Peyer's patch (tissue), 4 donors: Measurements from ENCODE around the gene TULP4.

ENCODE experiments used
- POLR2A ChIP-seq, 2 donors: fragments of 450-650 bp; IDR thresholded peaks; one replicate each; pipeline ENCODE4 v1.5.1; 2017; ENCODE audit warnings: antibody characterized with exemption in 2 of 2, mild to moderate bottlenecking in 2 of 2, moderate library complexity in 2 of 2
- TF ChIP-seq, protein P1 (sequence below), 6 experiments: fragments of 450-650 bp in 4 of 6; fragments of 200-600 bp in 2 of 6; sonication (generic) in 1 of 6; IDR thresholded peaks; one replicate each; pipeline ENCODE4 v1.5.1; 2017 to 2019; ENCODE audit warnings: antibody characterized with exemption in 6 of 6, mild to moderate bottlenecking in 3 of 6, moderate library complexity in 1 of 6

DNA sequence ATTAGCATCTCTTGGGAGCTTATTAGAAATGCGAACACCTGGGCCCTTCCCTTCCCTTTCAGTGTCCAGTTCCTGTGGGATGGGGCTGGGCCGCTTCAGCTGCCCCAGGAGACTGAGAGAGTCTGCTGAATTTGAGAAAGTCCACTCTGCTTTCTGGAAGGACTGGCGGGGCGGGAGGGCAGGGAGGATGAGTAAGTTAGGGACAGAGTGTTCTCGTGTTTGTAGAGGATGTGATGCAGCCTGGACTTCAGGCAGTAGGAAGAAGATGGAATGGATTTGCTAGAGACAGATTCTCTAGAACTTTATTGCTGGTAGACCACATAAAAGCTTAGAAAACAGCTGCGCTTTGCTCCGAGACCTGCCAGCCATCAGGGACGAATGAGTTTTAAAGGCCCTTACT is 1.1 kb upstream of the TULP4 start:
- TF ChIP-seq, protein P1, sequence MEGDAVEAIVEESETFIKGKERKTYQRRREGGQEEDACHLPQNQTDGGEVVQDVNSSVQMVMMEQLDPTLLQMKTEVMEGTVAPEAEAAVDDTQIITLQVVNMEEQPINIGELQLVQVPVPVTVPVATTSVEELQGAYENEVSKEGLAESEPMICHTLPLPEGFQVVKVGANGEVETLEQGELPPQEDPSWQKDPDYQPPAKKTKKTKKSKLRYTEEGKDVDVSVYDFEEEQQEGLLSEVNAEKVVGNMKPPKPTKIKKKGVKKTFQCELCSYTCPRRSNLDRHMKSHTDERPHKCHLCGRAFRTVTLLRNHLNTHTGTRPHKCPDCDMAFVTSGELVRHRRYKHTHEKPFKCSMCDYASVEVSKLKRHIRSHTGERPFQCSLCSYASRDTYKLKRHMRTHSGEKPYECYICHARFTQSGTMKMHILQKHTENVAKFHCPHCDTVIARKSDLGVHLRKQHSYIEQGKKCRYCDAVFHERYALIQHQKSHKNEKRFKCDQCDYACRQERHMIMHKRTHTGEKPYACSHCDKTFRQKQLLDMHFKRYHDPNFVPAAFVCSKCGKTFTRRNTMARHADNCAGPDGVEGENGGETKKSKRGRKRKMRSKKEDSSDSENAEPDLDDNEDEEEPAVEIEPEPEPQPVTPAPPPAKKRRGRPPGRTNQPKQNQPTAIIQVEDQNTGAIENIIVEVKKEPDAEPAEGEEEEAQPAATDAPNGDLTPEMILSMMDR (IDR thresholded peaks at IDR 0.05) = no peak
- no peak for TF ChIP-seq POLR2A (IDR thresholded peaks at IDR 0.05)
